CD14-positive monocyte (primary cell): Measurements from ENCODE around the gene STK11IP. TPM values are rescaled to one million over a fixed set of nuclear protein-coding genes. Genes with fewer than 3 reads are reported as not detected.
A peak's percentile ranks its signal among the peaks of the same experiment; 100 is the strongest.

Experiments used
- DNase-seq, 3 donors: peaks; one replicate each; pipeline ENCODE4 v3.0.0-alpha.2; 2011 to 2022
- H2AFZ ChIP-seq: 2 replicates; pipeline ENCODE4 v1.6.0; 2012; ENCODE audit warnings: mild to moderate bottlenecking, low read depth, low read length, inconsistent platforms; ENCODE audit not compliant: insufficient read depth, poor library complexity, severe bottlenecking
- H3K27ac ChIP-seq, 2 donors: 1 replicate in 1 of 2; 2 replicates in 1 of 2; pipeline ENCODE4 v1.5.1; 2012 to 2013; ENCODE audit warnings: low read length in 2 of 2, control low read depth in 1 of 2, inconsistent platforms in 1 of 2, low read depth in 1 of 2, mild to moderate bottlenecking in 1 of 2
- H3K27me3 ChIP-seq, 2 donors: one replicate each; pipeline versions ENCODE4 v1.6.0 to v1.6.1; 2011 to 2013; ENCODE audit warnings: low read length in 2 of 2; ENCODE audit not compliant: control insufficient read depth in 2 of 2, insufficient read depth in 2 of 2
- H3K36me3 ChIP-seq, 2 donors: replicated peaks in 1 of 2; 1 replicate in 1 of 2; 2 replicates in 1 of 2; pipeline versions ENCODE4 v1.5.1 to v1.6.1; 2012 to 2013; ENCODE audit warnings: low read length in 2 of 2, control low read depth in 1 of 2, inconsistent platforms in 1 of 2, mild to moderate bottlenecking in 1 of 2; ENCODE audit not compliant: insufficient read depth in 2 of 2, control insufficient read depth in 1 of 2
- H3K4me1 ChIP-seq, 2 donors: 1 replicate in 1 of 2; 2 replicates in 1 of 2; pipeline versions ENCODE4 v1.5.1 to v1.6.1; 2012 to 2013; ENCODE audit warnings: low read length in 2 of 2, control low read depth in 1 of 2, inconsistent platforms in 1 of 2, mild to moderate bottlenecking in 1 of 2, moderate library complexity in 1 of 2; ENCODE audit not compliant: insufficient read depth in 2 of 2, control insufficient read depth in 1 of 2
- H3K4me2 ChIP-seq: replicated peaks from 2 replicates; pipeline ENCODE3; 2012; ENCODE audit warnings: low read length, moderate library complexity, mild to moderate bottlenecking; ENCODE audit not compliant: poor library complexity, severe bottlenecking; ENCODE audit errors: extremely low read depth
- H3K4me3 ChIP-seq, 3 experiments: fragments of 200-600 bp in 1 of 3; sonication (generic) in 1 of 3; replicated peaks in 1 of 3; 1 replicate in 2 of 3; 2 replicates in 1 of 3; pipeline ENCODE4 v1.5.1; 2011 to 2013; ENCODE audit warnings: low read length in 3 of 3, mild to moderate bottlenecking in 3 of 3, control low read depth in 2 of 3, low read depth in 2 of 3, inconsistent platforms in 1 of 3, moderate library complexity in 1 of 3
- H3K79me2 ChIP-seq: 2 replicates; pipeline ENCODE4 v1.6.0; 2012; ENCODE audit warnings: mild to moderate bottlenecking, control low read depth, inconsistent platforms, low read length, moderate library complexity; ENCODE audit not compliant: insufficient read depth
- H3K9ac ChIP-seq: 2 replicates; pipeline ENCODE4 v1.6.0; 2017; ENCODE audit warnings: low read length, mild to moderate bottlenecking; ENCODE audit not compliant: insufficient read depth, poor library complexity, severe bottlenecking
- H3K9me3 ChIP-seq, 2 donors: replicated peaks in 1 of 2; 1 replicate in 1 of 2; 2 replicates in 1 of 2; pipeline versions ENCODE4 v1.5.1 to v1.6.1; 2012 to 2013; ENCODE audit warnings: low read length in 2 of 2, control low read depth in 1 of 2; ENCODE audit not compliant: control insufficient read depth in 1 of 2, insufficient read depth in 1 of 2
- H4K20me1 ChIP-seq: 2 replicates; pipeline ENCODE4 v1.6.0; 2012; ENCODE audit warnings: mild to moderate bottlenecking, low read length, control low read depth, moderate library complexity; ENCODE audit not compliant: insufficient read depth
- H3K27ac Mint-ChIP-seq, 7 donors: one replicate each; pipeline ENCODE4 v1.8.0; 2020; ENCODE audit warnings: mild to moderate bottlenecking in 7 of 7, mixed read lengths in 7 of 7, moderate library complexity in 6 of 7, inconsistent platforms in 2 of 7
- H3K27me3 Mint-ChIP-seq, 3 donors: one replicate each; pipeline ENCODE4 v1.8.0; 2021 to 2022; ENCODE audit warnings: low read depth in 3 of 3, mild to moderate bottlenecking in 3 of 3, mixed read lengths in 3 of 3, moderate library complexity in 3 of 3, inconsistent platforms in 1 of 3
- H3K36me3 Mint-ChIP-seq, 2 donors: one replicate each; pipeline ENCODE4 v1.8.0; 2020; ENCODE audit warnings: mixed read lengths in 2 of 2, inconsistent platforms in 1 of 2, mild to moderate bottlenecking in 1 of 2
- H3K4me1 Mint-ChIP-seq: one replicate; pipeline ENCODE4 v1.8.0; 2020; ENCODE audit warnings: mild to moderate bottlenecking, mixed read lengths
- H3K4me3 Mint-ChIP-seq, 2 donors: one replicate each; pipeline ENCODE4 v1.8.0; 2020; ENCODE audit warnings: mild to moderate bottlenecking in 2 of 2, mixed read lengths in 2 of 2, moderate library complexity in 1 of 2
- H3K9me3 Mint-ChIP-seq, 7 donors: one replicate each; pipeline ENCODE4 v1.8.0; 2020 to 2022; ENCODE audit warnings: mixed read lengths in 7 of 7, mild to moderate bottlenecking in 6 of 7, moderate library complexity in 6 of 7, inconsistent platforms in 2 of 7
- CTCF ChIP-seq: fragments of 200-600 bp; IDR thresholded peaks from one replicate; pipeline ENCODE4 v1.8.0; 2022; ENCODE audit warnings: antibody characterized with exemption, mild to moderate bottlenecking
- WGBS: methylation state at CpG from one replicate; pipeline ENCODE4 v1.1.5; 2013; ENCODE audit warnings: missing lambda C conversion rate; ENCODE audit not compliant: insufficient coverage; 5-methylcytosine and 5-hydroxymethylcytosine counted together
- intact Hi-C, 2 donors: fragments of 100-400 bp; cut with micrococcal nuclease; formaldehyde crosslinking; loops; one replicate each; pipeline versions ENCODE4 v1.15.0 to v1.15.1; 2023
- polyA plus RNA-seq, 3 donors: library from polyadenylated mRNA; depleted of rRNA in 1 of 3; unstranded in 2 of 3; stranded (reverse) in 1 of 3; fragments of 300-500 nt in 2 of 3; fragments of >200 nt in 1 of 3; fragmentation: Illumina TruSeq in 2 of 3; gene quantifications; 1 replicate in 2 of 3; 2 replicates in 1 of 3; pipeline ENCODE4 v1.2.3, GENCODE V29; 2012 to 2021

STK11IP gene
- polyA plus RNA-seq, 3 donors, result 13.0 to 79.1 (median 15.7) TPM

DNA sequence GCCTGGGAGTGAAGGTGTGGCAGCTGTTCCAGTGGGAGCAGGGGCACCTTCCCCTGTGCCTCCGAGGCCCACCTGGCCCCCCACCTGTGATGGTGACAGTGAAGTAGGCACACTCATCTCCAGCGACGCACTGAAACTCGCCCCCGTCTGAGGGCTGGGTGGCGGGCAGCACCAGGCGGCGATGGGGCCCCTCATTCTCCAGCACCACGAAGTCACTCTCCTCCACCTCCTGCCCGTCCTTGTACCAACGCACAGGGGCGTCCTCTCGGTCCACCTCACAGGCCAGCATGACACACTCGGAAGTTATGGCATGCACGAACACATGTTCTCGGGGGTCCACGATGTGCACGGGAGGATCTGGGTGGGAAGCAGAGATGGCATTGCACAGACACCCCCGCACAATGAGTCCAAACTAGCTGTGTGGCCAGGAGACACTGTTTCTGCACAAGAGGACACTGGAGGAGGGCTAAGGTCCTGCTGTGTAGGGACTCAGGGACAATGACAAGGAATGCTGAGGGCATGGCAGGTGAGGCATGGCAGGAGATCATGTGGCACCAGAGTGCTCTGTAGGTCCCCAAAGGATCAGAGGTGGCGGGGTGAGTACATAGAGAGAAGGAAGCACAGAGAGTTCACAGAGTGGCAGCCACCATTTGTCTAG, 34.3 kb upstream of the STK11IP start:
- H3K36me3 Mint-ChIP-seq, result no peaks in the 10 kb centered on the region
- Histone ChIP-seq H3K9ac (no peak overlapping the region), H3K27ac (no peak overlapping the region), H3K27me3 (peaks cover 0 to 2% of the 10 kb centered on the region in 2 donors), H3K4me1 (no peaks in the 10 kb centered on the region), H3K4me3 (no peak overlapping the region), H4K20me1 (no peaks in the 10 kb centered on the region), H3K79me2 (no peaks in the 10 kb centered on the region), H2AFZ (no peak overlapping the region), H3K36me3 (no peaks in the 10 kb centered on the region), H3K4me2 (no peak overlapping the region), H3K9me3 (no peaks in the 10 kb centered on the region)
- 91% methylated on average over 20 of the region's 20 CpGs for WGBS
- intact Hi-C loops, result no loop called here
- H3K27me3 Mint-ChIP-seq, result peaks cover 2 to 6% (median 2%) of the 10 kb centered on the region in 3 donors
- H3K9me3 Mint-ChIP-seq, result peaks cover 0 to 3% (median 0%) of the 10 kb centered on the region in 7 donors
- no peak for TF ChIP-seq CTCF
- DNase-seq, result no peak
- H3K4me1 Mint-ChIP-seq, result no peaks in the 10 kb centered on the region
- H3K27ac Mint-ChIP-seq, result no peak overlapping the region
- H3K4me3 Mint-ChIP-seq, result no peak overlapping the region

DNA sequence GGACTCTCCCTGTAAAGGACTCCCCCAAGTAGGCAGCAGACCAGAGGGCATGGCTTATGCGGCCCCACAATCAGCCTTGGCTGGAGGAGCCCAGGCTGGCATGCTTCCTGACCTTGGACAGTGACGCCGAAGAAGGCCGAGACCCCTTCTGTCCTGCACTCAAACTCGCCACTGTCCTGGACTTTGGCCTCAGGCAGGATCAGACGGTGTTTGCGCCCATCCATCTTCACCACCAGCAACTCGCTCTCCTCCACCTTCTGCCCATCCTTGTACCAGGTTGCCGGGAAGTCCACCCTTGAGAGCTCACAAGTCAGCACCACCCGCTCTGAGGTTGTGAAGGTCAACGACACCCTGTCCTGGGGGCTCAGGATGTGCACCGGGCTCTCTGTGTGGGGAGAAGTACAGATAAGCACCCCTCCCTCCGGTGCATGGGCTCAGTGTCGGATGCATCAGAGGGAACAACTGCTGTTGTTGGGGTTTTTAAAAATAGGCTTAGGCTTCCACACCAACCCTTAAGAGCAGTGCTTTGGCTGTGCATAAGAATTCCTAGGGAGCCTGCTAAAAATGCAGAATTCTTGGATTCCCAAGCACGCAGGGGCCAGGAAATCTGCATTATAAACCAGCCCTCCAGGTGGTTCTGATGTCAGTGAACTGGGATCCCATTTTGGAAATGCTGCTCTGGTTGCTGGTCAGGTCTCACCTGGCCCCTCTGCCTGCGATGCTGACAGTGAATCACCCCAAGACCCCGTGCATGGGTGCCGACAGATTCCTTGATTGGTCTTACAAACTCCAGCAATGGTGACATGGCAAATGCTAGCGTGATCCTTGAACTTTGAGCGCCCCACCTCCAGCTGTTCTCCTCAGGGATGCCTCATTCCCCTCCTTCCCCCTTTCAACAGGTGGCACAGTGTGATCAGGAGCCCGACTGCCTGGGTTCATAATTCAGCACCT, 32.3 kb upstream of the STK11IP start:
- peaks cover 0 to 3% of the 10 kb centered on the region in 2 donors for H3K36me3 Mint-ChIP-seq
- H3K9ac ChIP-seq, result no peak overlapping the region
- WGBS, result 94% methylated on average over 19 of the region's 21 CpGs

More for the DNA sequence above, 32.3 kb upstream of the STK11IP start:
- Histone ChIP-seq H3K36me3 (no peaks in the 10 kb centered on the region), H3K79me2 (no peaks in the 10 kb centered on the region), H3K4me1 (peaks cover 0 to 4% of the 10 kb centered on the region in 2 donors), H4K20me1 (no peaks in the 10 kb centered on the region), H3K4me3 (no peak overlapping the region), H2AFZ (no peak overlapping the region), H3K27me3 (peaks cover 11 to 19% of the 10 kb centered on the region in 2 donors), H3K27ac (no peak overlapping the region), H3K4me2 (no peak overlapping the region), H3K9me3 (no peaks in the 10 kb centered on the region)
- Mint-ChIP-seq H3K27me3 (peaks cover 16 to 26% (median 22%) of the 10 kb centered on the region in 3 donors), H3K4me3 (no peak overlapping the region), H3K27ac (peak overlapping the region in 1 of 7 donors; percentile 30), H3K9me3 (peaks cover 0 to 7% (median 0%) of the 10 kb centered on the region in 7 donors), H3K4me1 (peaks cover 2% of the 10 kb centered on the region)
- intact Hi-C loops, result no loop called here
- no peak for TF ChIP-seq CTCF
- no peak for DNase-seq
